ENCODE results near the gene PDE4B.
"Not testable (repeated sequence)": the region's sequence is repeated elsewhere in the genome, so short reads cannot be mapped to it uniquely, and the experiment has no call there.

PDE4B gene

DNA sequence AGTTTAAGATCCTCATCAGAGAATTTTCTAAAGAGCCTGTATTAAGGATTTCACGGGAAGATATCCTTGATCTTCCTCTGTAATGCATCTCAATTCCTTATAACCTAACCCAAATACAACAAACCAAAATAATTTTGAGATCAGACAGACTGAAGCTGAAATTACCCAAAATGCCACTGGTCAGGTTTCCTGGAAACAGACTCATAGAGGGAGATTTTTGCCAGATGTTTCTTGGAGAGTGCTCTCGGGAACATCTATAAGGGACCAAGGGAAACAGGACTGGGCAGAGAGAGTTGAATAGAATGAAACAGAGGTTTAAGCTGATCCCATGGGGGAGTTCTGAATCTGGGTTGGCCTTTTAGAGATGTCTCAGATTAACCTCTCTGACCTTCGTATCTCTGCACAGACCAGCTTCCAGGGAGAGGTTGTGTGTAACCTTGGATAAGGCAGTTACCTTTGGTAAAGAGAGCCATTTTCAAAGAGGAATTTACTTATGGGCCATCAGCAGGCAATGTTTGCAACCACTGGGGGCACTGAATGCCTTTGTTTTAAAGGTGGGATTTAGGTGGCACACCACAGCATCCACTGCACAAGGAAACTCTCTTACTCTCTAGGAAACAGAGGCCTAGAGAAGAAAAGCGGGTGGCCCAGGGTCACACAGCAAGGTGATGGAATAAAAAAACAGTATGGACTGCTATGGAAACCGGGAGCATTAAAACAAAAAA is 610.5 kb downstream of the PDE4B start:
- FAIRE-seq: no peak

DNA sequence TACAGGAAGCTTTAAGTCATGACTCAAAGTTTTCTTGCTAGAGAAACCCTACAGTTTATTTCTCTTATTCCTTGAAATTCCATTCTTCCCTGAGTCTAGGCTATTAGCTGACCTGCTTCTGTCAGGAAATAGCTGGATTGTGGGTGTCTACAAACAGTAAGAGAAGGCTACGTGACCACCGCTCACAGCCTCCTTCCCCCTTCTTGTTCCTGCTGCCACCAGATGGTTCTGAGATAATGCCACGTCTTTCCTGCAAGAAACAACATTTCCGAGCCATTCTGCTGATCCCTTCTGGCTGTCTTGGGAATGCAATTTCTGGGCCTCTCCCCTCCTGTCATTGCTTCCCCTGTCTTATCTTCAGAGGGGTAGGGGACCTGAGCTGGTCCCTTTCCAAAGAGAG is 612.4 kb downstream of the PDE4B start:
- FAIRE-seq: no peak

- not testable (repeated sequence) for FAIRE-seq
These were observed 618.8 kb downstream of the PDE4B start for GRCh38 chr1:66411449-66411848.

DNA sequence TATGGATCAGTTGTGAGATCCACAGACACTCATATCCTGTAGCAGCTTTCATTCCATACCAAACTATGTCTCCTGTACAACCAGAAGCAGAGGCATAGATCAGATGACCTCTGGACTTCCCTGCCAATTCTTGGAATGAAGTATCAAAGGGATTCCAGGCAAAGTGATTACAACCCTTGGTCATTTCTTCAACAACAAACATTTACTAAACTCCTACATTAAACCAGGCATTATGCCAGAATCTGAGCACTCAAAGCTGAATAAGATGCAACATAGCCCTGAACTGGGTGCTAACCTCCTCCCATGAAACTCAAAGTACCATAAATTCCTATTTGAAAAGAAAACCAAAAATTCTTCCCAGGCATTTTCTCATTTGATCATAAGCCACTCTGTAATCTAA is 620.0 kb downstream of the PDE4B start:
- no peak for FAIRE-seq

DNA sequence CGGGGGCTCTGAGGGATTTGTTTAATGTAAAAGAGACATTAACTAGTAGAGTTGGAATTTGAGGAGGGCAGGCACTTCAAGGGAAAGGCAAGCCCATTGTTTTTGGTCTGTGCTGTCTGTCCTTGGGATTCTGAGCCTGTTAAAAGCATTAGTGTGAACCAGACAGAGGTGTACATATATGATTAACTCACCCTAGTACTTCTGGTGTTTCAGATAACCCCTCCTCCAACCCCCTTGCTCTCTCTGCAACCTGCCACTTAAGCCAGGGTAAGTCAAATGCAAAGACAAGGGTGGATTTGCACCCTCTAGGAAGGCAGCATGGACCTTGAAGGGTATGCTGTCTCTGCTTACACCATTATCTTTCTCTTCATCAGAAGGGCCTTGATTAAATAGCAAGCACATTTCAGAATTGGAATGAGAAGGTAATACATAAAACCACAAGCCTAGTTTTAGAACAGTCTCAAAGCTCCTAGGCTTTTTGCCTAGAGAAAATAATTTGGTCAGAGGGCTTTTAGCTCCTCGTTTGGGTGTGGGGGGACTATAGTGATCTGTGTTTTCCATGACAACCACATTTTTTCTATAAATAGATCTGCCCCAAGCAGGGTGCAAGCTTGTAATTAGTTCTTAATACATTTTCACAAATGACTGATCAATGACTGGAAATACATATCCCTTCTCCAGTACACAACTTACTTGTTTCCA is 620.6 kb downstream of the PDE4B start:
- no peak for FAIRE-seq

- no peak for FAIRE-seq
These were observed 621.1 kb downstream of the PDE4B start for GRCh38 chr1:66413838-66414175.

GRCh38 chr1:66415281-66415680 is 622.6 kb downstream of the PDE4B start:
- FAIRE-seq: no peak

- no peak for FAIRE-seq
These were observed 623.2 kb downstream of the PDE4B start for GRCh38 chr1:66415866-66416265.

DNA sequence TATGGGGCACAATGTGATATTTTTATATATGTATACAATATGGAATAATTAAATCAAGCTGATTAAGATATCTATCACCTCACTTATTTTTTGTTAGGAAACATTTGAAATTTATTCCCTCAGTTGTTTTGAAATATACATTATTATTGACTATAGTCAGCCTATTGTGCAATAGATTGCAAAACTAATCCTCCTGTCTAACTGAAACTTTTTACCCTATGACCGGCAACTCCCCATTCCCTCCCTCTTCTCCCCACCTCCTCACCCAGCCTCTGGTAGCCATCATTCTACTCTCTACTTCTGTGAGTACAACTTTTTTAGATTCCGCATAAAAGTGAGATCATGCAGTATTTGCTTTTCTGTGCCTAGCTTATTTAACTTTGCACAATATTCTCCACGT is 623.6 kb downstream of the PDE4B start:
- no peak for FAIRE-seq

- no peak for FAIRE-seq
These were observed 625.3 kb downstream of the PDE4B start for GRCh38 chr1:66418021-66418420.

GRCh38 chr1:66420171-66420570 is 627.5 kb downstream of the PDE4B start:
- not testable (repeated sequence) for FAIRE-seq

GRCh38 chr1:66420906-66421305 is 628.2 kb downstream of the PDE4B start:
- not testable (repeated sequence) for FAIRE-seq

DNA sequence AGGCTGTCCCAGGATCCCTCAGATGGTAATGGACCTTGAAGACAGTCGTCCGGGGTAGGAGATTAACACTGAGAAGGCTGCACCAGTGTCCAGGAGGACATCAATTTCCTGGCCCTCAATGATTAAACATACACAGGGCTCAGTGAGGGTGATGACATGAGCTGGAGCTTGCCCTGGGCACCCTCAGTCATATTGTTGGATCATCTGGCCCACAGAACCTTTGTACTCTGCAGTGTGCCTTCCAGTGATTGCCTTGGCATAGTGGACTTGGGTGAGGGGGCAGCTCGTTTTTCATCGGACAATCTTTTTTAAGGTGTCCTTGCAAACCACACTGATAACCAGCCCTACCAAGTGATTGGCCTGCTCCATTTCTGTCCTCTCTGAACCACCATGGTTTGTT is 630.1 kb downstream of the PDE4B start:
- no peak for FAIRE-seq

Data from A204.1 (cell line).